Hepatocyte (in vitro differentiated cells): ENCODE data around the gene SPAG16. TPM values are rescaled to one million over a fixed set of nuclear protein-coding genes. Genes with fewer than 3 reads are reported as not detected.

Source experiments
- DNase-seq: peaks from one replicate; pipeline ENCODE4 v3.0.0-alpha.2; 2016; ENCODE audit warnings: low spot score
- H2AFZ ChIP-seq: fragments of 200-600 bp; sonication (generic); 2 replicates; pipeline ENCODE4 v1.6.0; 2016; ENCODE audit warnings: antibody characterized with exemption, mild to moderate bottlenecking
- H3K27ac ChIP-seq: fragments of 200-600 bp; sonication (generic); 2 replicates; pipeline ENCODE4 v1.5.1; 2016; ENCODE audit warnings: mild to moderate bottlenecking
- H3K27me3 ChIP-seq: fragments of 200-600 bp; sonication (generic); 2 replicates; pipeline ENCODE4 v1.6.1; 2016
- H3K36me3 ChIP-seq: fragments of 200-600 bp; sonication (generic); replicated peaks from 2 replicates; pipeline ENCODE4 v1.5.1; 2016; ENCODE audit warnings: low read depth; ENCODE audit not compliant: insufficient read depth
- H3K4me1 ChIP-seq: fragments of 200-600 bp; sonication (generic); 2 replicates; pipeline ENCODE4 v1.5.1; 2016; ENCODE audit warnings: mild to moderate bottlenecking, moderate library complexity; ENCODE audit not compliant: insufficient read depth
- H3K4me2 ChIP-seq: fragments of 200-600 bp; sonication (generic); 2 replicates; pipeline ENCODE4 v1.6.0; 2016
- H3K4me3 ChIP-seq: fragments of 200-600 bp; sonication (generic); 2 replicates; pipeline ENCODE4 v1.5.1; 2016; ENCODE audit warnings: mild to moderate bottlenecking
- H3K79me2 ChIP-seq: fragments of 200-600 bp; sonication (generic); 2 replicates; pipeline ENCODE4 v1.6.0; 2017; ENCODE audit warnings: mild to moderate bottlenecking
- H3K9me2 ChIP-seq: fragments of 200-600 bp; sonication (generic); replicated peaks from 2 replicates; pipeline ENCODE4 v1.6.0; 2017; ENCODE audit warnings: mild to moderate bottlenecking; ENCODE audit not compliant: insufficient read depth
- H3K9me3 ChIP-seq: fragments of 200-600 bp; sonication (generic); 2 replicates; pipeline ENCODE4 v1.5.1; 2016; ENCODE audit warnings: low read depth, mild to moderate bottlenecking
- H4K20me1 ChIP-seq: fragments of 200-600 bp; sonication (generic); 2 replicates; pipeline ENCODE4 v1.6.0; 2016; ENCODE audit warnings: mild to moderate bottlenecking; ENCODE audit not compliant: insufficient read depth, poor library complexity, severe bottlenecking
- CTCF ChIP-seq: fragments of 200-600 bp; sonication (generic); IDR thresholded peaks from 2 replicates; pipeline ENCODE4 v1.5.1; 2016; ENCODE audit warnings: antibody characterized with exemption, mild to moderate bottlenecking; ENCODE audit not compliant: poor library complexity
- EZH2 ChIP-seq: fragments of 200-600 bp; sonication (generic); IDR thresholded peaks from 2 replicates; pipeline ENCODE4 v1.6.1; 2016; ENCODE audit warnings: antibody characterized with exemption, mild to moderate bottlenecking, borderline replicate concordance
- EZH2phosphoT487 ChIP-seq: fragments of 200-600 bp; sonication (generic); IDR thresholded peaks from one replicate; pipeline ENCODE4 v1.6.1; 2018; ENCODE audit warnings: antibody characterized with exemption, mild to moderate bottlenecking, low read depth, moderate library complexity; ENCODE audit not compliant: unreplicated experiment, severe bottlenecking
- WGBS: methylation state at CpG from one replicate; pipeline ENCODE4 v1.1.6; 2016; ENCODE audit warnings: low lambda C conversion rate; ENCODE audit errors: missing lambda C conversion rate; 5-methylcytosine and 5-hydroxymethylcytosine counted together
- polyA plus RNA-seq: library from polyadenylated mRNA; unstranded; fragments of >200 nt; fragmentation: Nextera tagmentation; extraction: Ambion mirVana; gene quantifications from 2 replicates; pipeline ENCODE4 v1.2.1, GENCODE V29; 2016
- total RNA-seq: library from RNA; depleted of rRNA; stranded (reverse); fragments of >200 nt; gene quantifications from 2 replicates; pipeline ENCODE4 v1.2.3, GENCODE V29; 2014

Gene SPAG16
- total and polyA plus RNA-seq, 2 experiments from 2014 or later, result 52.1 to 56.9 TPM

DNA sequence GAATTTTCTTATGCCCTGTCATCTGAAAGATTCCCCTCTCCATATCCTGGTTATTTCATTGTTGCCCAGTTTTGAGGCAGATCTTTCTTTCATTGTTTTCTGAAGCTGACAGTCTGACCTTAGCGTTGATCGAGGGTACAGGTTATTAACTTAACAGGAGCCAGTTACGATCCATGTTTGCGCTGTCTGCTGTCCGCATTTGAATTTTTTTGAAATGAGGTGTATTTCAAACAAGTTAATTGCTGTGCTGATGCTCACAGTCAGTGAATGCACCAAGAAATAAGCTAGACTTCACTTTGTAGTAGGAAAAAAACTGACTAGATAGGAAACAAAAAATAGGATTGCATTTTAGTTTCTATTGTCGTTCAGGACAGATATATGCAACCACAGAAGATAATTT is 34.8 kb upstream of the SPAG16 start:
- no peak overlapping the region for H3K4me2 ChIP-seq
- no peaks in the 10 kb centered on the region for H3K9me2 ChIP-seq
- no peaks in the 10 kb centered on the region for H4K20me1 ChIP-seq
- H3K9me3 ChIP-seq, result no peaks in the 10 kb centered on the region
- WGBS, result 64% methylated on average over 6 of the region's 6 CpGs
- no peaks in the 10 kb centered on the region for H3K79me2 ChIP-seq
- H3K27me3 ChIP-seq, result no peaks in the 10 kb centered on the region
- peaks cover 7% of the 10 kb centered on the region for H3K4me1 ChIP-seq
- no peak overlapping the region for H3K4me3 ChIP-seq
- H2AFZ ChIP-seq, result no peak overlapping the region
- no peaks in the 10 kb centered on the region for H3K36me3 ChIP-seq
- no peak for DNase-seq
- TF ChIP-seq EZH2, result no peak
- TF ChIP-seq CTCF, result no peak
- no peak for TF ChIP-seq EZH2phosphoT487
- H3K27ac ChIP-seq, result no peak overlapping the region

- H3K4me1 ChIP-seq, result peaks cover 7% of the 10 kb centered on the region
- no peaks in the 10 kb centered on the region for H4K20me1 ChIP-seq
- H3K9me3 ChIP-seq, result no peaks in the 10 kb centered on the region
- peak overlapping the region; percentile 51 for H3K4me2 ChIP-seq
- H2AFZ ChIP-seq, result no peak overlapping the region
- H3K9me2 ChIP-seq, result no peaks in the 10 kb centered on the region
- no peaks in the 10 kb centered on the region for H3K27me3 ChIP-seq
- no peaks in the 10 kb centered on the region for H3K79me2 ChIP-seq
- TF ChIP-seq EZH2phosphoT487 (no peak), EZH2 (no peak), CTCF (peak; percentile 74)
- no peak overlapping the region for H3K4me3 ChIP-seq
- no peaks in the 10 kb centered on the region for H3K36me3 ChIP-seq
- H3K27ac ChIP-seq, result no peak overlapping the region
- 31% methylated on average over 3 of the region's 3 CpGs for whole genome bisulfite sequencing
- peak; percentile 84 for DNase-seq
Measured at GRCh38 chr2:213251618-213252017, 32.6 kb upstream of the SPAG16 start.

- no peaks in the 10 kb centered on the region for H4K20me1 ChIP-seq
- H3K4me3 ChIP-seq, result no peak overlapping the region
- H3K9me2 ChIP-seq, result no peaks in the 10 kb centered on the region
- no peak for TF ChIP-seq EZH2phosphoT487
- TF ChIP-seq EZH2, result no peak
- TF ChIP-seq CTCF, result no peak
- no peak overlapping the region for H2AFZ ChIP-seq
- H3K4me2 ChIP-seq, result no peak overlapping the region
- 21% methylated on average over 1 of the region's 1 CpG for WGBS
- H3K79me2 ChIP-seq, result no peaks in the 10 kb centered on the region
- no peak for DNase-seq
- H3K9me3 ChIP-seq, result no peaks in the 10 kb centered on the region
- peaks cover 7% of the 10 kb centered on the region for H3K4me1 ChIP-seq
- no peaks in the 10 kb centered on the region for H3K36me3 ChIP-seq
- no peaks in the 10 kb centered on the region for H3K27me3 ChIP-seq
- no peak overlapping the region for H3K27ac ChIP-seq
Measured at GRCh38 chr2:213252206-213252605, 32.1 kb upstream of the SPAG16 start.

- no peak for TF ChIP-seq EZH2
- TF ChIP-seq CTCF, result no peak
- no peak for TF ChIP-seq EZH2phosphoT487
- peaks cover 7% of the 10 kb centered on the region for H3K4me1 ChIP-seq
- no peaks in the 10 kb centered on the region for H3K9me3 ChIP-seq
- H3K79me2 ChIP-seq, result no peaks in the 10 kb centered on the region
- H4K20me1 ChIP-seq, result no peaks in the 10 kb centered on the region
- no peaks in the 10 kb centered on the region for H3K27me3 ChIP-seq
- no peak overlapping the region for H3K27ac ChIP-seq
- DNase-seq, result no peak
- WGBS, result 52% methylated on average over 4 of the region's 4 CpGs
- no peak overlapping the region for H3K4me2 ChIP-seq
- no peaks in the 10 kb centered on the region for H3K9me2 ChIP-seq
- no peaks in the 10 kb centered on the region for H3K36me3 ChIP-seq
- H3K4me3 ChIP-seq, result no peak overlapping the region
- H2AFZ ChIP-seq, result no peak overlapping the region
Measured at GRCh38 chr2:213253162-213253561, 31.1 kb upstream of the SPAG16 start.
